H1 (cell line): ENCODE data around the gene FRMPD4. TPM values are rescaled to one million over a fixed set of nuclear protein-coding genes. Genes with fewer than 3 reads are reported as not detected.

Source experiments
- BCL11A ChIP-seq, 2 experiments: IDR thresholded peaks; one replicate each; pipeline ENCODE4 v1.6.1; 2011; ENCODE audit warnings: low read depth in 2 of 2, low read length in 2 of 2, mild to moderate bottlenecking in 2 of 2
- CBX5 ChIP-seq: fragments of 300-800, 300-1000 bp; sonication (generic); IDR thresholded peaks from 2 replicates; pipeline ENCODE4 v1.7.1; 2016; ENCODE audit warnings: antibody characterized with exemption, low read length, low read depth
- CHD7 ChIP-seq: fragments of 300-600 bp; sonication (generic); IDR thresholded peaks from 2 replicates; pipeline ENCODE4 v1.7.1; 2012; ENCODE audit warnings: low read length, moderate library complexity, mild to moderate bottlenecking, inconsistent platforms; ENCODE audit not compliant: insufficient replicate concordance
- EP300 ChIP-seq, 2 experiments: IDR thresholded peaks; 1 replicate in 1 of 2; 2 replicates in 1 of 2; pipeline ENCODE4 v1.6.1; 2011 to 2012; ENCODE audit warnings: low read depth in 2 of 2, low read length in 2 of 2, mild to moderate bottlenecking in 2 of 2, borderline replicate concordance in 1 of 2, inconsistent platforms in 1 of 2, moderate library complexity in 1 of 2
- FOSL1 ChIP-seq: IDR thresholded peaks from 2 replicates; pipeline ENCODE4 v1.6.1; 2011; ENCODE audit warnings: mild to moderate bottlenecking, low read depth, low read length, moderate library complexity; ENCODE audit not compliant: insufficient read depth
- GABPA ChIP-seq: IDR thresholded peaks from 2 replicates; pipeline ENCODE4 v1.6.1; 2011; ENCODE audit warnings: mild to moderate bottlenecking, low read length, moderate library complexity, borderline replicate concordance; ENCODE audit not compliant: insufficient read depth
- HDAC6 ChIP-seq: IDR thresholded peaks from one replicate; pipeline ENCODE4 v1.7.1; 2012; ENCODE audit warnings: low read depth, mild to moderate bottlenecking, inconsistent platforms, low read length, moderate library complexity
- SUZ12 ChIP-seq: fragments of 200-600 bp; sonication (generic); IDR thresholded peaks from 2 replicates; pipeline ENCODE4 v1.6.1; 2012; ENCODE audit warnings: mild to moderate bottlenecking, inconsistent platforms, low read length, moderate library complexity, mixed read lengths
- TBP ChIP-seq: IDR thresholded peaks from 2 replicates; pipeline ENCODE4 v1.6.1; 2011; ENCODE audit warnings: low read depth, low read length, improper control_type of control experiment
- polyA plus RNA-seq, 7 experiments: library from polyadenylated mRNA; depleted of rRNA in 3 of 7; stranded (reverse) in 5 of 7; unstranded in 2 of 7; fragments of >200 nt in 5 of 7; fragments of 200-250 nt in 2 of 7; gene quantifications; 1 replicate in 5 of 7; 2 replicates in 1 of 7; 4 replicates in 1 of 7; pipeline versions ENCODE4 v1.2.1 to v1.2.3, GENCODE V29; 2011 to 2013; ENCODE audit warnings: missing spikeins in 2 of 7, mixed read lengths in 2 of 7
- total RNA-seq: library from RNA; stranded (reverse); fragmentation: NEBNext Ultra II Directional; extraction: Animal tissue kit (Norgen Biotek cat#: 25700); gene quantifications from 2 replicates; pipeline ENCODE4 v1.2.1, GENCODE V29; 2021
- TF ChIP-seq, protein P1 (sequence below): IDR thresholded peaks from 2 replicates; pipeline ENCODE4 v1.6.1; 2011; ENCODE audit warnings: low read length, improper control_type of control experiment

Gene FRMPD4
- total and polyA plus RNA-seq, 2 of the 8 experiments (the other 6 are each of a cell fraction or from before 2014, with no cell fraction given): 0.02 to 0.37 TPM

- TF ChIP-seq CHD7 (no peak), FOSL1 (no peak), EP300 (IDR thresholded peaks at IDR 0.05; ENCODE audit: borderline replicate concordance in 1 of 2, low read depth in 2 of 2, low read length in 2 of 2) (no peak), GABPA (no peak), CBX5 (no peak), SUZ12 (no peak), HDAC6 (no peak), BCL11A (IDR thresholded peaks at IDR 0.05; ENCODE audit: low read depth in 2 of 2, low read length in 2 of 2) (no peak), TBP (no peak)
- TF ChIP-seq, protein P1, sequence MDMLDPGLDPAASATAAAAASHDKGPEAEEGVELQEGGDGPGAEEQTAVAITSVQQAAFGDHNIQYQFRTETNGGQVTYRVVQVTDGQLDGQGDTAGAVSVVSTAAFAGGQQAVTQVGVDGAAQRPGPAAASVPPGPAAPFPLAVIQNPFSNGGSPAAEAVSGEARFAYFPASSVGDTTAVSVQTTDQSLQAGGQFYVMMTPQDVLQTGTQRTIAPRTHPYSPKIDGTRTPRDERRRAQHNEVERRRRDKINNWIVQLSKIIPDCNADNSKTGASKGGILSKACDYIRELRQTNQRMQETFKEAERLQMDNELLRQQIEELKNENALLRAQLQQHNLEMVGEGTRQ: no peak
Observed at GRCh38 chrX:12489341-12489740, 351.1 kb downstream of the FRMPD4 start (continued).
